ENCODE data around the gene ZNF148.
"Not testable (repeated sequence)": the region's sequence is repeated elsewhere in the genome, so short reads cannot be mapped to it uniquely, and the experiment has no call there.

ZNF148 gene

GRCh38 chr3:125374996-125375941 is at the start of gene ZNF148:
Gene ZNF148 (minus strand): TSS chr3:125375325. CDS start chr3:125313640, 61,685 bp downstream.
- peak; percentile 83 for DNase-seq

- DNase-seq: no peak
Measured at GRCh38 chr3:125418306-125418705, 43.2 kb upstream of the ZNF148 start.

GRCh38 chr3:125416235-125416634 is 41.1 kb upstream of the ZNF148 start:
- no peak for DNase-seq

GRCh38 chr3:125414669-125415068 is 39.5 kb upstream of the ZNF148 start:
- no peak for DNase-seq

GRCh38 chr3:125410922-125411321 is 35.8 kb upstream of the ZNF148 start:
- DNase-seq: no peak

GRCh38 chr3:125406070-125406469 is 30.9 kb upstream of the ZNF148 start:
- no peak for DNase-seq

- not testable (repeated sequence) for DNase-seq
Measured at GRCh38 chr3:125405515-125405914, 30.4 kb upstream of the ZNF148 start.

- no peak for DNase-seq
Measured at GRCh38 chr3:125403789-125404188, 28.7 kb upstream of the ZNF148 start.

- DNase-seq: no peak
Measured at GRCh38 chr3:125402639-125403038, 27.5 kb upstream of the ZNF148 start.

- no peak for DNase-seq
Measured at GRCh38 chr3:125401402-125401801, 26.3 kb upstream of the ZNF148 start.

GRCh38 chr3:125398952-125399351 is 23.8 kb upstream of the ZNF148 start:
- no peak for DNase-seq

- DNase-seq: no peak
Measured at GRCh38 chr3:125395091-125395490, 20.0 kb upstream of the ZNF148 start.

GRCh38 chr3:125394406-125394805 is 19.3 kb upstream of the ZNF148 start:
- DNase-seq: no peak

- no peak for DNase-seq
Measured at GRCh38 chr3:125389282-125389681, 14.2 kb upstream of the ZNF148 start.

- not testable (repeated sequence) for DNase-seq
Measured at GRCh38 chr3:125388369-125388768, 13.2 kb upstream of the ZNF148 start.

- DNase-seq: no peak
Measured at GRCh38 chr3:125386811-125387210, 11.7 kb upstream of the ZNF148 start.

GRCh38 chr3:125383744-125384143 is 8.6 kb upstream of the ZNF148 start:
- DNase-seq: no peak

- DNase-seq: no peak
Measured at GRCh38 chr3:125382298-125382697, 7.2 kb upstream of the ZNF148 start.

- DNase-seq: no peak
Measured at GRCh38 chr3:125381743-125382142, 6.6 kb upstream of the ZNF148 start.

GRCh38 chr3:125381314-125381713 is 6.2 kb upstream of the ZNF148 start:
- no peak for DNase-seq

- DNase-seq: no peak
Measured at GRCh38 chr3:125379483-125379882, 4.4 kb upstream of the ZNF148 start.

GRCh38 chr3:125378762-125379161 is 3.6 kb upstream of the ZNF148 start:
- no peak for DNase-seq

GRCh38 chr3:125375950-125376679 is 990 bp upstream of the ZNF148 start:
- no peak for DNase-seq

GRCh38 chr3:125374501-125374995 is 577 bp downstream of the ZNF148 start:
- peak; percentile 29 for DNase-seq

Data from activated T-cell treated with anti-CD3 and anti-CD28 coated beads for 4 hours (primary cell).